Stomach (tissue), 4 donors: ENCODE measurements around the gene C5orf47.

Experiments used
- POLR2A ChIP-seq, 4 donors: fragments of 450-650 bp; IDR thresholded peaks; one replicate each; pipeline ENCODE4 v1.6.1; 2016; ENCODE audit warnings: antibody characterized with exemption in 4 of 4, control low read depth in 2 of 4, mild to moderate bottlenecking in 1 of 4, moderate library complexity in 1 of 4
- TF ChIP-seq, protein P1 (sequence below), 7 experiments: fragments of 450-650 bp in 4 of 7; fragments of 200-600 bp in 3 of 7; sonication (generic) in 3 of 7; IDR thresholded peaks; one replicate each; pipeline ENCODE4 v1.5.1; 2016 to 2019; ENCODE audit warnings: antibody characterized with exemption in 7 of 7, control low read depth in 2 of 7, mild to moderate bottlenecking in 1 of 7

DNA sequence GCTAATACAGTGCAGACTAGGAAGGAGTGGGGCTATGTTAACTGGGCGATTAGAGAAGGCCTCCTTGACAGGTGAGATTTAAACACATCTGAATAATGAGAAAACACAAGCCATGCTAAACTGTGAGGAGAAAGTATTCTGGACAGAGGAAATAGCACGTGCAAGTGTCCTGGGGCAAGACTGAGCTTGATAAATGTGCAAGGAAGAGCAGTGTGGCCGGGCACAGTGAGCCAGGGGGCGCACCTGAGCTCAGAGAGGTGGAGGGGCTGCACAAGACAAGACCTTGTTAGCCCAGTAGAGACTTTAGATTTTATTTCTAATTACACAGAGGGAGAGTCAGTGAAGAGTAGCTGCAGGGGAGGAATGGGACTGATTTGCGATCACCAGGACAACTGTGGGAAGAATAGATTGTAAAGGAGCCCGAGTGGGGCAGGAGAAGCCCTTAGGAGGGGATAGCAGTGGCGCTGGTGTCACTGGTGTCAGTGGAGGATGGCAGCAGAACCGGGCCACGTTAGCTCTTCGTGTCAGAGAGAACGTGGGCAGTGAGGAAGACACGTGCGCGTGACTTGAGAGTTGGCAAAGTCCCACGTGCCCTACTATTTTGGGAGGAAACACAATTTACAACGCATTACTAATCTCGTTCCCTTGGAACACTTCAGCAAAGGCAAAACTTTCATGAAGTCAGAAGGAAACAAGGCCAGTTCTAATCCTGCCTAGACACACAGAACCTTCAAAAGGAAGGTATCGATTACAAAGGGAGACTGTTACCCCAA lies 17.9 kb upstream of the C5orf47 start:
- TF ChIP-seq POLR2A (IDR thresholded peaks at IDR 0.05), result no peak
- TF ChIP-seq, protein P1, sequence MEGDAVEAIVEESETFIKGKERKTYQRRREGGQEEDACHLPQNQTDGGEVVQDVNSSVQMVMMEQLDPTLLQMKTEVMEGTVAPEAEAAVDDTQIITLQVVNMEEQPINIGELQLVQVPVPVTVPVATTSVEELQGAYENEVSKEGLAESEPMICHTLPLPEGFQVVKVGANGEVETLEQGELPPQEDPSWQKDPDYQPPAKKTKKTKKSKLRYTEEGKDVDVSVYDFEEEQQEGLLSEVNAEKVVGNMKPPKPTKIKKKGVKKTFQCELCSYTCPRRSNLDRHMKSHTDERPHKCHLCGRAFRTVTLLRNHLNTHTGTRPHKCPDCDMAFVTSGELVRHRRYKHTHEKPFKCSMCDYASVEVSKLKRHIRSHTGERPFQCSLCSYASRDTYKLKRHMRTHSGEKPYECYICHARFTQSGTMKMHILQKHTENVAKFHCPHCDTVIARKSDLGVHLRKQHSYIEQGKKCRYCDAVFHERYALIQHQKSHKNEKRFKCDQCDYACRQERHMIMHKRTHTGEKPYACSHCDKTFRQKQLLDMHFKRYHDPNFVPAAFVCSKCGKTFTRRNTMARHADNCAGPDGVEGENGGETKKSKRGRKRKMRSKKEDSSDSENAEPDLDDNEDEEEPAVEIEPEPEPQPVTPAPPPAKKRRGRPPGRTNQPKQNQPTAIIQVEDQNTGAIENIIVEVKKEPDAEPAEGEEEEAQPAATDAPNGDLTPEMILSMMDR (IDR thresholded peaks at IDR 0.05), result no peak
